Measurements from ENCODE around the gene SLC9A8. TPM values are rescaled to one million over a fixed set of nuclear protein-coding genes. Genes with fewer than 3 reads are reported as not detected.

SLC9A8 gene
- total and polyA plus RNA-seq, 9 of the 15 experiments (the other 6 are each of a cell fraction or from before 2014, with no cell fraction given): 0.56 to 9.7 (median 5.0) TPM

GRCh38 chr20:49889001-49889934 lies 76.6 kb downstream of the SLC9A8 start:
- Histone ChIP-seq H3K27ac (ENCODE audit: extremely low read depth, low read depth, low read length) (no peak overlapping the region), H3K4me1 (replicated peaks in 1 of 2; ENCODE audit: control insufficient read depth in 2 of 2, insufficient read depth in 2 of 2, low read length in 2 of 2) (peaks cover 8 to 47% of the 10 kb centered on the region in 2 experiments), H3K9me1 (ENCODE audit: control insufficient read depth, insufficient read depth, low read length) (peaks cover 4% of the 10 kb centered on the region), H3K9ac (ENCODE audit: insufficient read depth in 1 of 2, low read depth in 2 of 2, low read length in 2 of 2) (no peak overlapping the region), H2AFZ (ENCODE audit: low read depth, low read length) (no peak overlapping the region), H4K20me1 (replicated peaks; ENCODE audit: control insufficient read depth, insufficient read depth, low read length) (peaks cover 12% of the 10 kb centered on the region; the same call in 1 of the 2 replicates), H3K79me2 (ENCODE audit: control insufficient read depth, insufficient read depth, low read length) (no peaks in the 10 kb centered on the region), H3K36me3 (ENCODE audit: control insufficient read depth, insufficient read depth, low read length) (peaks cover 41% of the 10 kb centered on the region; the same call in 1 of the 3 replicates), H3K4me2 (ENCODE audit: insufficient read depth, low read length) (no peak overlapping the region), H3K4me3 (no peak overlapping the region), H3K9me3 (replicated peaks; ENCODE audit: control insufficient read depth, insufficient read depth, low read depth, low read length) (no peaks in the 10 kb centered on the region), H3K27me3 (ENCODE audit: control insufficient read depth in 2 of 2, insufficient read depth in 2 of 2, low read length in 2 of 2) (no peaks in the 10 kb centered on the region)
- in situ Hi-C loops (cut with MboI): loop anchor here (25.0 kb wide), 1 partner anchor 552 kb away; no protein-coding TSS in a partner anchor
- ChIA-PET POLR2A (interaction anchor here (0.6 to 2.4 kb wide), 3 partner anchors 15 to 279 kb away, joined by 3 to 8 read pairs (median 3); no protein-coding TSS in a partner anchor), CTCF (ENCODE audit: low intra/inter-chr PET ratio) (interaction anchor here (0.6 to 3.0 kb wide), 5 partner anchors 39 to 555 kb away, joined by 3 to 22 read pairs (median 3); no protein-coding TSS in a partner anchor)
- no peak for ATAC-seq
- no TSS peak for BruUV-seq (replicated peaks)
- no peak for TF ChIP-seq ZBTB43 (CRISPR knock-in tag; IDR thresholded peaks at IDR 0.05)
- TF ChIP-seq POLR2G (IDR thresholded peaks at IDR 0.05; ENCODE audit: low read depth, low read length): peak; percentile 37; the same call in 1 of the 2 replicates
- TF ChIP-seq ZNF316 (IDR thresholded peaks at IDR 0.05): no peak
- TF ChIP-seq GTF2A2 (tag; IDR thresholded peaks at IDR 0.05): no peak
- no peak for TF ChIP-seq UBTF (IDR thresholded peaks at IDR 0.05; ENCODE audit: borderline replicate concordance in 1 of 2, low read depth in 2 of 2, low read length in 2 of 2)
- no peak for TF ChIP-seq HMG20B (CRISPR knock-in tag; IDR thresholded peaks at IDR 0.05)
- no peak for TF ChIP-seq AFF1 (IDR thresholded peaks at IDR 0.05; ENCODE audit: low read depth in 1 of 2, partially characterized antibody in 2 of 2)
- no peak for FAIRE-seq
- DNase-seq (ENCODE audit: extremely low read depth in 1 of 4, low spot score in 3 of 4): no peak
- WGBS (ENCODE audit: insufficient coverage, low coverage, missing lambda C conversion rate): 72% methylated on average over 8 of the region's 9 CpGs
- intact Hi-C loops (cut with micrococcal nuclease): loop anchor here (2.0 kb wide), 1 partner anchor 40 kb away; no protein-coding TSS in a partner anchor

Measured in K562 (cell line).